ENCODE results near the gene KRT33A. TPM values are rescaled to one million over a fixed set of nuclear protein-coding genes. Genes with fewer than 3 reads are reported as not detected.

Gene KRT33A
- total RNA-seq, 6 experiments from 2014 or later, result not detected

DNA sequence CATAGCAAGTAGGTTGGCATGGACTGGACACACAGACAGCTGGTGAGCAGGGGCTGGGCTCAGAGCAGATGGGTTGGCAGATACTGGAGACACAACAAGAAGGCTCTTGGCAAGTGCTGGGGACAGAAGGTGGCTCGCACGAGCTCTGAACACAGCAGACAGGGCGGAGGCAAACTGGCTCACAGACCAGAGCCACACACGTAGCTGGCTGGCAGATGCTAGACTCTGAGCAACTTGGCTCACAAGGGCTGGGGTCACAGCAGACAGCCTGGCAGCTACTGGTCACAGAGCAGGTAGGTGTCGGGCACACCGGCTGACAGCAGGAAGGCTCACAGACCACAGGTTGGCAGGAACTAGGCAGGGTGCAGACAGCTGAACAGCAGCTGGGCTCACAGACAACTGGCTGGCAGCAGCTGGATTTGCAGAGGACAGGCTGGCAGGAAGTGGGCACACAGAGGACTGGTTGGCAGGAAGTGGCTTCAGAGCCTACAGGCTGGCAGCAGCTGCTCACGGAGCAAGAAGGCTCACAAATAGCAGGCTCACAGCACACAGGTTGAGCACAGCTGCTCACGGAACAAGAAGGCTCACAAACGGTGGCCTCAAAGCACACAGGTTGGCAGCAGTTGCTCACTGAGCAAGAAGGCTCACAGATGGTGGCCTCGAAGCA, 42.2 kb downstream of the KRT33A start:
- Mint-ChIP-seq H3K27ac (no peak overlapping the region), H3K27me3 (ENCODE audit: insufficient read depth) (peaks cover 7% of the 10 kb centered on the region), H3K4me3 (no peak overlapping the region), H3K9me3 (no peaks in the 10 kb centered on the region; the same call in 1 of the 2 replicates), H3K36me3 (ENCODE audit: low read depth) (no peaks in the 10 kb centered on the region), H3K4me1 (ENCODE audit: low read depth) (peaks cover 13% of the 10 kb centered on the region)
- DNase-seq, result no peak
- TF ChIP-seq, protein P1, sequence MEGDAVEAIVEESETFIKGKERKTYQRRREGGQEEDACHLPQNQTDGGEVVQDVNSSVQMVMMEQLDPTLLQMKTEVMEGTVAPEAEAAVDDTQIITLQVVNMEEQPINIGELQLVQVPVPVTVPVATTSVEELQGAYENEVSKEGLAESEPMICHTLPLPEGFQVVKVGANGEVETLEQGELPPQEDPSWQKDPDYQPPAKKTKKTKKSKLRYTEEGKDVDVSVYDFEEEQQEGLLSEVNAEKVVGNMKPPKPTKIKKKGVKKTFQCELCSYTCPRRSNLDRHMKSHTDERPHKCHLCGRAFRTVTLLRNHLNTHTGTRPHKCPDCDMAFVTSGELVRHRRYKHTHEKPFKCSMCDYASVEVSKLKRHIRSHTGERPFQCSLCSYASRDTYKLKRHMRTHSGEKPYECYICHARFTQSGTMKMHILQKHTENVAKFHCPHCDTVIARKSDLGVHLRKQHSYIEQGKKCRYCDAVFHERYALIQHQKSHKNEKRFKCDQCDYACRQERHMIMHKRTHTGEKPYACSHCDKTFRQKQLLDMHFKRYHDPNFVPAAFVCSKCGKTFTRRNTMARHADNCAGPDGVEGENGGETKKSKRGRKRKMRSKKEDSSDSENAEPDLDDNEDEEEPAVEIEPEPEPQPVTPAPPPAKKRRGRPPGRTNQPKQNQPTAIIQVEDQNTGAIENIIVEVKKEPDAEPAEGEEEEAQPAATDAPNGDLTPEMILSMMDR (IDR thresholded peaks at IDR 0.05), result no peak

DNA sequence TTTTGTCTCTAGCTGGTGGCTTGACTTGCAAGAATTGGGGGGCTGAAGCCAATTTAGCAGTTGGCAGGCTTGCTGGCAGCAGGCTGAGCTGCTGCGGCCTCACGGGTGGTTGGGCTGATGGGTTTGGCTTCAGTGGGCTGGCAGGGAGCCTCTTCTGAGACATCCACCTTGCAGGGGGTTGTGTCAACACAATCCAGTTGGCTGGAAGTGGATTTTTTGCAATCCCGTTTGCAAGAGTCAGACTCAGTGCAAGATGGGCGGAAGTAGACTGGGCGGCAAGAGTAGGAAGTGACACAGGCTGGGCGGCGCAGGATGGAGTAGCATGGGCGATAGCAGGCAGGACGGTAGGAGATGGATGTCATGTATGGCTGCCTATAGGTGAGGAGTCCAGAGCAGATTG, 43.0 kb downstream of the KRT33A start:
- Mint-ChIP-seq H3K9me3 (no peaks in the 10 kb centered on the region; the same call in 1 of the 2 replicates), H3K27ac (no peak overlapping the region), H3K4me3 (no peak overlapping the region), H3K4me1 (ENCODE audit: low read depth) (peaks cover 13% of the 10 kb centered on the region), H3K27me3 (ENCODE audit: insufficient read depth) (peaks cover 7% of the 10 kb centered on the region), H3K36me3 (ENCODE audit: low read depth) (no peaks in the 10 kb centered on the region)
- TF ChIP-seq, protein P1 (IDR thresholded peaks at IDR 0.05), result no peak
- DNase-seq, result no peak

DNA sequence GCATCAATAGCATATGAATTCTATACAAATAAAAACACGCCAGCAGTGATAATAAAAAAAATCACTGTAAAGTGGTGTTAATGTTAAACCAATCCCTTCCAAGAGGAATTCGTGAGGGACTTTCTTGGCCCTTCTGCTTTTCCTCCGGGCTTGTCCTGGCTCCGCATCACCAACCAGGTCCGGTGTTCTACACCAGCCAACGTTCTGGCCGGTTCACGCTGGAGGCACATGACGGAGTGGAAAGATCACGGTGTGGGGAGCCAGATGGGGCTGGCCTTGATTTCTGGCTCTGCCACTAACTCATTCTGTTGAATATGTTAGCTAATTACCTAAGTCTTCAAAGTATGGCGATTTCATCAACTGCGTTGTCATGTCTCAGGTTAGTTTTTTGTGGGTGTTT, 46.5 kb downstream of the KRT33A start:
- DNase-seq, result no peak
- Mint-ChIP-seq H3K27me3 (ENCODE audit: insufficient read depth) (peaks cover 2% of the 10 kb centered on the region), H3K4me1 (ENCODE audit: low read depth) (peaks cover 20% of the 10 kb centered on the region), H3K27ac (no peak overlapping the region), H3K36me3 (ENCODE audit: low read depth) (peaks cover 4% of the 10 kb centered on the region), H3K4me3 (no peak overlapping the region), H3K9me3 (peaks cover 4% of the 10 kb centered on the region; the same call in 1 of the 2 replicates)
- TF ChIP-seq, protein P1 (IDR thresholded peaks at IDR 0.05), result no peak

DNA sequence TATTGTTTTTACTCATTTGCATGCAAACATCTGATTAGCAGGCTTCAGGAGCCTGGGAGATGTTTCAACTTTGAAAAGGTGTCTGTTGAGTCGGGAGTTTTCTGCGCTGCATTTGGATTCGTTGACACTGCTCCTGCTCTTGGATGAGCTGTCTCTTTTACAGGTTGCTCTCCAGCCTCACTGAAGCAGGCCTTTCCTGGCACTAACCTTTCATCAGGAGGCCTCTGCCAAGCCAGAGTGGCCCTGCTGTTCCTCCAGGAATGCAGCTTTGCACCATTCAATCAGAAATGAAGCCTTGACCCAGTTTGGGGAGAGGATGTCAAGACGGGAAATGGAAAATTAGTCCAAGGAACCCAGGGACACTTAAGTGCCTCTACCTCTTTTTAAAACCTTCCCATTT, 47.6 kb downstream of the KRT33A start:
- H3K36me3 Mint-ChIP-seq (ENCODE audit: low read depth), result peaks cover 4% of the 10 kb centered on the region
- TF ChIP-seq, protein P1 (IDR thresholded peaks at IDR 0.05), result no peak
- no peak overlapping the region for H3K27ac Mint-ChIP-seq
- DNase-seq, result no peak
- no peak overlapping the region for H3K4me3 Mint-ChIP-seq
- peaks cover 4% of the 10 kb centered on the region; the same call in 1 of the 2 replicates for H3K9me3 Mint-ChIP-seq
- H3K4me1 Mint-ChIP-seq (ENCODE audit: low read depth), result peaks cover 12% of the 10 kb centered on the region
- H3K27me3 Mint-ChIP-seq (ENCODE audit: insufficient read depth), result peaks cover 2% of the 10 kb centered on the region; the same call in 1 of the 2 replicates

DNA sequence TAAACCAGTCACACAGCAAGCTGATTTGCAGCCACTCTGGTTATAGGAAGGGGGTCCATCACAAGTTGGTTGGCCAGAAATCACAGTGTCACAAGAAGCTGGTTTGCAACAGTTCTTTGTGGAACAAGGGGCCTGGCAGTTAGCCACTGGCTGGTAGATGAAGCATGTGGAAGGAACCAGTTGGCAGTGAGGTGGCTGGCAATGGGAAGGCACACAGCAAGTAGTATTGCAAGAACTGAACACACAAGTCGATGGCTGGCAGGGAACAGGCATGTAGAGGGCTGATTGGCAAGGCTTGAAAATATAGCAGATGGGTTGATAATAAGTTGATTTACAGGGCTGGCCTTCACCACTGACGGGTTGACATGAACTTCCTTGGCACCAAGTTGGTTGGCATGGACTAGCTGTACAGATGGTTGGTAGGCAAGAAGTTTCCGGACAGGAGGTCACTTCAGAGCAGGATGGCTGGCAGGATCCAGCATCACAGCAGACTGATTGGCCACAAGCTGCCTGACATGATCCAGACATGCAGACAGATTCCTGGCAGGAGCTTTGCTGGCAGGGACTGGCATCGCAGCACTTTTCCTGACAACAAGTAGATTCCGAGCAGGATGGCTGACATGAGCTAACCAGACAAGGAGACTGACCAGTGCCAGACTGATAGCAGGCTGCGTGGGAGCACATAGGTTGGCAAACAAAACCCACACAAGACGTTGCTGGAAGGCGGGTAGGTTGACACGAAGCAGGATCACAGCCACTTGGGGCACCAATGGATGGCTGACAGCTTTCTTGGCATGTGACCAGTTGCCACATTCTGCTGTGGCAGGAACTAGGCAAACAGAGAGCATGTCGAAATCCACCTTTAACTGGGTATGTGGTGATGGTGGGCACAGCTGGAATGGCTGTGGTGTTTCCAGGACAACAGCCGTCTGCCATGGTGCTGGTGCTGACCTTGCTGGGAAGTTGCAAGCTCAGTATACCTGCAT, 48.4 kb downstream of the KRT33A start, which contains the start of gene KRTAP29-1:
Gene KRTAP29-1, minus strand, starts transcription at position 936 of the 986 bp plus-strand sequence. Its CDS starts 0 bp downstream, at position 936.
- H3K4me3 Mint-ChIP-seq, result no peak within 1 kb of the TSS
- TF ChIP-seq, protein P1 (IDR thresholded peaks at IDR 0.05), result no peak

More for the DNA sequence above, 48.4 kb downstream of the KRT33A start, which contains the start of gene KRTAP29-1:
- Mint-ChIP-seq H3K9me3 (peaks cover 4% of the 10 kb centered on the region; the same call in 1 of the 2 replicates), H3K4me1 (ENCODE audit: low read depth) (peaks cover 7% of the 10 kb centered on the region), H3K36me3 (ENCODE audit: low read depth) (peaks cover 4% of the 10 kb centered on the region), H3K27me3 (ENCODE audit: insufficient read depth) (peaks cover 2% of the 10 kb centered on the region; the same call in 1 of the 2 replicates), H3K27ac (no peak within 1 kb of the TSS)
- no peak for DNase-seq
